K562 (cell line): Measurements from ENCODE around the gene DDAH2. TPM values are rescaled to one million over a fixed set of nuclear protein-coding genes. Genes with fewer than 3 reads are reported as not detected.

Experiments used
- ATF1 ChIP-seq, 2 experiments: fragments of 450-650 bp in 1 of 2; IDR thresholded peaks; 2 replicates each; pipeline ENCODE4 v1.6.1; 2016; ENCODE audit warnings: missing compliant biosample characterization in 1 of 2, missing genetic modification characterization in 1 of 2
- BCOR ChIP-seq: fragments of 450-650 bp; IDR thresholded peaks from 2 replicates; pipeline ENCODE4 v1.6.1; 2016
- BRD4 ChIP-seq: fragments of 200-600 bp; sonication (generic); IDR thresholded peaks from 2 replicates; pipeline ENCODE4 v1.6.1; 2017; ENCODE audit warnings: inconsistent platforms
- C11orf30 ChIP-seq: fragments of 450-650 bp; IDR thresholded peaks from 2 replicates; pipeline ENCODE4 v1.6.1; 2016; ENCODE audit warnings: low read depth, mild to moderate bottlenecking
- CBX1 ChIP-seq: sonication (generic); IDR thresholded peaks from 2 replicates; pipeline ENCODE4 v1.6.1; 2016; ENCODE audit warnings: antibody characterized with exemption, low read depth, mild to moderate bottlenecking
- CCAR2 ChIP-seq: fragments of 200-400 bp; formaldehyde crosslinking; IDR thresholded peaks from 2 replicates; pipeline ENCODE4 v1.6.1; 2017; ENCODE audit warnings: mild to moderate bottlenecking, low read depth, low read length
- CHD4 ChIP-seq: fragments of 200-600 bp; sonication (generic); IDR thresholded peaks from 3 replicates; pipeline ENCODE4 v1.6.1; 2012; ENCODE audit warnings: low read depth, mild to moderate bottlenecking, mixed read lengths, low read length, inconsistent platforms; ENCODE audit not compliant: insufficient read depth, insufficient replicate concordance, poor library complexity, severe bottlenecking
- ERF ChIP-seq: fragments of 450-650 bp; formaldehyde crosslinking; IDR thresholded peaks from 2 replicates; pipeline ENCODE4 v1.4.0; 2020; ENCODE audit warnings: mild to moderate bottlenecking, mixed read lengths
- ETV6 ChIP-seq, 3 experiments: fragments of 150-350 bp in 1 of 3; sonication (generic) in 1 of 3; formaldehyde crosslinking in 1 of 3; IDR thresholded peaks; 2 replicates each; pipeline versions ENCODE4 v1.6.1 to v1.8.0; 2014 to 2022; ENCODE audit warnings: borderline replicate concordance in 2 of 3, low read depth in 2 of 3, antibody characterized with exemption in 1 of 3, low read length in 1 of 3, mild to moderate bottlenecking in 1 of 3, missing genetic modification reagents in 1 of 3
- GTF2E2 ChIP-seq: fragments of 200-800 bp; sonication (Bioruptor generic); IDR thresholded peaks from 2 replicates; pipeline ENCODE4 v1.6.1; 2016; ENCODE audit warnings: missing genetic modification characterization, missing compliant biosample characterization
- MCM5 ChIP-seq: fragments of 450-650 bp; IDR thresholded peaks from 2 replicates; pipeline ENCODE4 v1.6.1; 2016; ENCODE audit warnings: low read depth
- NFE2L1 ChIP-seq: fragments of 450-650 bp; IDR thresholded peaks from 2 replicates; pipeline ENCODE4 v1.6.1; 2016; ENCODE audit warnings: missing genetic modification characterization, low read depth, mild to moderate bottlenecking, missing compliant biosample characterization, moderate library complexity, borderline replicate concordance
- NFIX ChIP-seq: fragments of 250-450 bp; sonication (Bioruptor Pico); IDR thresholded peaks from 2 replicates; pipeline ENCODE4 v1.4.0; 2020; ENCODE audit warnings: low read depth, mild to moderate bottlenecking, moderate library complexity
- SMAD1 ChIP-seq: fragments of 150-350 bp; IDR thresholded peaks from 2 replicates; pipeline ENCODE4 v1.6.1; 2014; ENCODE audit warnings: low read length, low read depth; ENCODE audit not compliant: partially characterized antibody
- SRSF9 ChIP-seq: fragments of 200-400 bp; formaldehyde crosslinking; IDR thresholded peaks from 2 replicates; pipeline ENCODE4 v1.6.1; 2017; ENCODE audit warnings: low read depth, low read length, borderline replicate concordance
- ZNF165 ChIP-seq: fragments of 250-450 bp; sonication (Bioruptor Pico); IDR thresholded peaks from 2 replicates; pipeline ENCODE4 v1.4.0; 2020; ENCODE audit warnings: borderline replicate concordance
- ZNF224 ChIP-seq: sonication (generic); formaldehyde crosslinking; IDR thresholded peaks from 2 replicates; pipeline ENCODE4 v1.8.0; 2022; ENCODE audit warnings: mild to moderate bottlenecking, missing genetic modification reagents
- ZNF695 ChIP-seq: fragments of 450-650 bp; formaldehyde crosslinking; IDR thresholded peaks from 2 replicates; pipeline ENCODE4 v1.4.0; 2020; ENCODE audit warnings: mild to moderate bottlenecking, moderate library complexity
- polyA plus RNA-seq, 8 experiments: library from polyadenylated mRNA; depleted of rRNA in 4 of 8; stranded (reverse) in 5 of 8; unstranded in 3 of 8; fragments of >200 nt; fragmentation: Nextera tagmentation in 2 of 8; fragmentation: Illumina TruSeq in 1 of 8; extraction: Ambion mirVana in 2 of 8; extraction: Trizol in 1 of 8; gene quantifications; 2 replicates each; pipeline versions ENCODE4 v1.2.1 to v1.2.3, GENCODE V29; 2011 to 2014; ENCODE audit warnings: inconsistent platforms in 1 of 8, missing spikeins in 1 of 8
- total RNA-seq, 7 experiments: library from RNA; depleted of rRNA in 6 of 7; stranded (reverse); fragments of >200 nt in 6 of 7; fragmentation: Illumina TruSeq in 2 of 7; extraction: Trizol in 2 of 7; gene quantifications; 2 replicates each; pipeline versions ENCODE4 v1.2.1 to v1.2.3, GENCODE V29; 2011 to 2021; ENCODE audit warnings: low replicate concordance in 1 of 7
- TF ChIP-seq, protein P1 (sequence below): fragments of 250-450 bp; sonication (Bioruptor Pico); IDR thresholded peaks from 2 replicates; pipeline ENCODE4 v1.5.0; 2021
- TF ChIP-seq, protein P2 (sequence below): fragments of 250-450 bp; sonication (Bioruptor Pico); IDR thresholded peaks from 2 replicates; pipeline ENCODE4 v1.4.0; 2020

DDAH2 gene
- total and polyA plus RNA-seq, 9 of the 15 experiments (the other 6 are each of a cell fraction or from before 2014, with no cell fraction given) = 1.8 to 45.4 (median 21.4) TPM

DNA sequence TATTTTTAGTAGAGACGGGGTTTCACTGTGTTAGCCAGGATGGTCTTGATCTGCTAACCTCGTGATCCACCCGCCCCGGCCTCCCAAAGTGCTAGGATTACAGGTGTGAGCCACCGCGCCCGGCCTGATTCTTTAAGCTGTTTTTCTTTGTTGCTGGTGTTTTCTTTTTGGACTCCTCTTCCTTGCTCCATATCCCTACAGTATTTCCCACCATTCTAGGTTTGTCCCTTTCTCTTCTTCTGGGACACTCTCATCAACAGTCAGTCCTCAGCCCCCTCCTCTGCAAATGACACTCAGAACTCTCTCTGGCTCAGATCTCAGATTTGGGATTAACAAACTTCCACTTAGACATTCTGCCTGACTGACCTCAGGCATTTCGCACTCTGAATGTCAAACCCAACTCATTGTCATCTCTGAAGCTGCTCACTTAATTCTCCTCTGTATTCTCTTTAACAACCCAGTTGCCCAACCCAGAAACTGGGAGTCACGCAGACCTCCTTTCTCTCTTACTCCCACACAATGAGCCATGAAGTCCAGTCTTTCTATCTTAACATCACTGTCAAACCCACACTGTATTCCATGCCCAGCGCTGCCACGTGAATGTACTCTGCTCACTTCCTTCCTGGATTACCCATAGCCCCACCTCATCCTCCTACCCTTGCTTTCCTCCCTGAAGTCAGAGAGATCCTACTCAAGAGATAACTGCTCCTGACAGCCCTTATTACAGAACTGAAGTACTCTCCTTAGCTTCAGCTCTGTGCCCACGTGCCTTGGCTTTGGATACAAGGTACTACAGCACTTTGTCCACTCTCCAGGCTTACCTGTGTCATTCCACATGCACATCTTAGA, 3.4 kb downstream of the DDAH2 start (continued):
- TF ChIP-seq ETV6 (IDR thresholded peaks at IDR 0.05; ENCODE audit: borderline replicate concordance in 1 of 2, low read depth in 2 of 2, low read length in 1 of 2) = no peak
- no peak for TF ChIP-seq ETV6 (CRISPR knock-in tag; IDR thresholded peaks at IDR 0.05; ENCODE audit: borderline replicate concordance)
- TF ChIP-seq CCAR2 = no peak
- TF ChIP-seq ZNF695 (CRISPR knock-in tag) = no peak
- no peak for TF ChIP-seq NFIX (CRISPR knock-in tag)
- TF ChIP-seq BRD4 = no peak
- no peak for TF ChIP-seq GTF2E2 (tag)
- TF ChIP-seq ZNF224 (CRISPR knock-in tag) = no peak
- no peak for TF ChIP-seq C11orf30
- TF ChIP-seq NFE2L1 (tag) = no peak
- 0 out of 2 replicates have a peak, but pooled peaks have one; percentile 84 for TF ChIP-seq ZNF165
- TF ChIP-seq BCOR = no peak
- TF ChIP-seq MCM5 = no peak
- TF ChIP-seq, protein P1, sequence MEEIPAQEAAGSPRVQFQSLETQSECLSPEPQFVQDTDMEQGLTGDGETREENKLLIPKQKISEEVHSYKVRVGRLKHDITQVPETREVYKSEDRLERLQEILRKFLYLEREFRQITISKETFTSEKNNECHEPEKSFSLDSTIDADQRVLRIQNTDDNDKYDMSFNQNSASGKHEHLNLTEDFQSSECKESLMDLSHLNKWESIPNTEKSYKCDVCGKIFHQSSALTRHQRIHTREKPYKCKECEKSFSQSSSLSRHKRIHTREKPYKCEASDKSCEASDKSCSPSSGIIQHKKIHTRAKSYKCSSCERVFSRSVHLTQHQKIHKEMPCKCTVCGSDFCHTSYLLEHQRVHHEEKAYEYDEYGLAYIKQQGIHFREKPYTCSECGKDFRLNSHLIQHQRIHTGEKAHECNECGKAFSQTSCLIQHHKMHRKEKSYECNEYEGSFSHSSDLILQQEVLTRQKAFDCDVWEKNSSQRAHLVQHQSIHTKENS (CRISPR knock-in tag) = no peak
- TF ChIP-seq, protein P2, sequence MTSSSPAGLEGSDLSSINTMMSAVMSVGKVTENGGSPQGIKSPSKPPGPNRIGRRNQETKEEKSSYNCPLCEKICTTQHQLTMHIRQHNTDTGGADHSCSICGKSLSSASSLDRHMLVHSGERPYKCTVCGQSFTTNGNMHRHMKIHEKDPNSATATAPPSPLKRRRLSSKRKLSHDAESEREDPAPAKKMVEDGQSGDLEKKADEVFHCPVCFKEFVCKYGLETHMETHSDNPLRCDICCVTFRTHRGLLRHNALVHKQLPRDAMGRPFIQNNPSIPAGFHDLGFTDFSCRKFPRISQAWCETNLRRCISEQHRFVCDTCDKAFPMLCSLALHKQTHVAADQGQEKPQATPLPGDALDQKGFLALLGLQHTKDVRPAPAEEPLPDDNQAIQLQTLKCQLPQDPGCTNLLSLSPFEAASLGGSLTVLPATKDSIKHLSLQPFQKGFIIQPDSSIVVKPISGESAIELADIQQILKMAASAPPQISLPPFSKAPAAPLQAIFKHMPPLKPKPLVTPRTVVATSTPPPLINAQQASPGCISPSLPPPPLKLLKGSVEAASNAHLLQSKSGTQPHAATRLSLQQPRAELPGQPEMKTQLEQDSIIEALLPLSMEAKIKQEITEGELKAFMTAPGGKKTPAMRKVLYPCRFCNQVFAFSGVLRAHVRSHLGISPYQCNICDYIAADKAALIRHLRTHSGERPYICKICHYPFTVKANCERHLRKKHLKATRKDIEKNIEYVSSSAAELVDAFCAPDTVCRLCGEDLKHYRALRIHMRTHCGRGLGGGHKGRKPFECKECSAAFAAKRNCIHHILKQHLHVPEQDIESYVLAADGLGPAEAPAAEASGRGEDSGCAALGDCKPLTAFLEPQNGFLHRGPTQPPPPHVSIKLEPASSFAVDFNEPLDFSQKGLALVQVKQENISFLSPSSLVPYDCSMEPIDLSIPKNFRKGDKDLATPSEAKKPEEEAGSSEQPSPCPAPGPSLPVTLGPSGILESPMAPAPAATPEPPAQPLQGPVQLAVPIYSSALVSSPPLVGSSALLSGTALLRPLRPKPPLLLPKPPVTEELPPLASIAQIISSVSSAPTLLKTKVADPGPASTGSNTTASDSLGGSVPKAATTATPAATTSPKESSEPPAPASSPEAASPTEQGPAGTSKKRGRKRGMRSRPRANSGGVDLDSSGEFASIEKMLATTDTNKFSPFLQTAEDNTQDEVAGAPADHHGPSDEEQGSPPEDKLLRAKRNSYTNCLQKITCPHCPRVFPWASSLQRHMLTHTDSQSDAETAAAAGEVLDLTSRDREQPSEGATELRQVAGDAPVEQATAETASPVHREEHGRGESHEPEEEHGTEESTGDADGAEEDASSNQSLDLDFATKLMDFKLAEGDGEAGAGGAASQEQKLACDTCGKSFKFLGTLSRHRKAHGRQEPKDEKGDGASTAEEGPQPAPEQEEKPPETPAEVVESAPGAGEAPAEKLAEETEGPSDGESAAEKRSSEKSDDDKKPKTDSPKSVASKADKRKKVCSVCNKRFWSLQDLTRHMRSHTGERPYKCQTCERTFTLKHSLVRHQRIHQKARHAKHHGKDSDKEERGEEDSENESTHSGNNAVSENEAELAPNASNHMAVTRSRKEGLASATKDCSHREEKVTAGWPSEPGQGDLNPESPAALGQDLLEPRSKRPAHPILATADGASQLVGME = peak; percentile 62
- TF ChIP-seq SRSF9 = no peak
- no peak for TF ChIP-seq ATF1 (CRISPR knock-in tag; IDR thresholded peaks at IDR 0.05)
- TF ChIP-seq ATF1 (tag; IDR thresholded peaks at IDR 0.05) = peak; percentile 68
- TF ChIP-seq CBX1 = no peak
- TF ChIP-seq ERF (CRISPR knock-in tag) = peak; percentile 53; the same call in 1 of the 2 replicates
- no peak for TF ChIP-seq SMAD1
- peak; percentile 41 for TF ChIP-seq CHD4
